Measurements from ENCODE around the gene LRMDA.

Gene LRMDA

GRCh38 chr10:75962395-75963061 is 531.1 kb downstream of the LRMDA start:
- no peak overlapping the region for H3K27ac Mint-ChIP-seq
- H3K4me1 Mint-ChIP-seq, result no peaks in the 10 kb centered on the region
- H3K36me3 Mint-ChIP-seq, result no peaks in the 10 kb centered on the region
- no peaks in the 10 kb centered on the region for H3K27me3 Mint-ChIP-seq
- H3K9me3 Mint-ChIP-seq, result no peaks in the 10 kb centered on the region
- DNase-seq, result no peak
- CTCF ChIA-PET, result no interaction called here
- no peak overlapping the region for H3K4me3 Mint-ChIP-seq

GRCh38 chr10:75967491-75967890 is 536.1 kb downstream of the LRMDA start:
- H3K9me3 Mint-ChIP-seq, result no peaks in the 10 kb centered on the region
- no peaks in the 10 kb centered on the region for H3K4me1 Mint-ChIP-seq
- H3K4me3 Mint-ChIP-seq, result no peak overlapping the region
- H3K36me3 Mint-ChIP-seq, result no peaks in the 10 kb centered on the region
- CTCF ChIA-PET, result no interaction called here
- H3K27me3 Mint-ChIP-seq, result no peaks in the 10 kb centered on the region
- DNase-seq, result no peak
- H3K27ac Mint-ChIP-seq, result no peak overlapping the region

- no peaks in the 10 kb centered on the region for H3K9me3 Mint-ChIP-seq
- H3K4me3 Mint-ChIP-seq, result no peak overlapping the region
- CTCF ChIA-PET, result no interaction called here
- no peaks in the 10 kb centered on the region for H3K36me3 Mint-ChIP-seq
- no peaks in the 10 kb centered on the region for H3K27me3 Mint-ChIP-seq
- DNase-seq, result no peak
- no peak overlapping the region for H3K27ac Mint-ChIP-seq
- no peaks in the 10 kb centered on the region for H3K4me1 Mint-ChIP-seq
These were observed 537.6 kb downstream of the LRMDA start for GRCh38 chr10:75969031-75969430.

- H3K4me1 Mint-ChIP-seq, result no peaks in the 10 kb centered on the region
- CTCF ChIA-PET, result no interaction called here
These were observed 540.2 kb downstream of the LRMDA start for GRCh38 chr10:75971402-75972211.

GRCh38 chr10:75972491-75973276 is 541.3 kb downstream of the LRMDA start:
- DNase-seq, result no peak
- H3K4me1 Mint-ChIP-seq, result no peaks in the 10 kb centered on the region
- peaks cover under 1% of the 10 kb centered on the region for H3K9me3 Mint-ChIP-seq
- CTCF ChIA-PET, result no interaction called here
- no peaks in the 10 kb centered on the region for H3K36me3 Mint-ChIP-seq
- no peak overlapping the region for H3K27ac Mint-ChIP-seq
- no peaks in the 10 kb centered on the region for H3K27me3 Mint-ChIP-seq
- H3K4me3 Mint-ChIP-seq, result no peak overlapping the region

More at GRCh38 chr10:75971402-75972211, 540.2 kb downstream of the LRMDA start:
- H3K36me3 Mint-ChIP-seq, result no peaks in the 10 kb centered on the region
- no peaks in the 10 kb centered on the region for H3K9me3 Mint-ChIP-seq
- no peaks in the 10 kb centered on the region for H3K27me3 Mint-ChIP-seq
- DNase-seq, result no peak
- no peak overlapping the region for H3K27ac Mint-ChIP-seq
- no peak overlapping the region for H3K4me3 Mint-ChIP-seq

GRCh38 chr10:75974080-75974479 is 542.7 kb downstream of the LRMDA start:
- Mint-ChIP-seq H3K4me3 (no peak overlapping the region), H3K36me3 (no peaks in the 10 kb centered on the region), H3K27me3 (no peaks in the 10 kb centered on the region), H3K4me1 (no peaks in the 10 kb centered on the region), H3K9me3 (peaks cover 2% of the 10 kb centered on the region), H3K27ac (no peak overlapping the region)
- CTCF ChIA-PET, result no interaction called here
- DNase-seq, result no peak

DNA sequence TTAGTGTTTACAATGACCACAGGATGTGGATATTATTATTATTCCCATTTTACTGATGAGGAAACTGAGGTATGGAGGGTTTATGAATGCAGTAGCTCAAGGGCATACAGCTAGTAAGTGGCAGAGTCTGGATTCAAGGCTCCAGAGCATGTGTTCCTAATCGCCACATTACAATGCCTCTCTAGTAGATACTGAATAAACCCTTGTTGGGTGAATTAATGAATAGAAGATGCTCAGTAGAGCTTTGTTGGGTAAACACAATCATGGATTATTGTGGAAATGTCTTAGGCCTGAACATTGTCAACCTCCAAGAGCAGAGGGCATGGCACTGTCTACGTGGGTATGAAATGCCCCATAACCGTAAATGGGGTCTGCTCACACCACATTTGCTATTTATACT is 545.3 kb downstream of the LRMDA start:
- CTCF ChIA-PET, result no interaction called here
- Mint-ChIP-seq H3K36me3 (no peaks in the 10 kb centered on the region), H3K9me3 (peaks cover 2% of the 10 kb centered on the region), H3K27me3 (no peaks in the 10 kb centered on the region), H3K4me1 (no peaks in the 10 kb centered on the region), H3K4me3 (no peak overlapping the region), H3K27ac (no peak overlapping the region)
- DNase-seq, result no peak

DNA sequence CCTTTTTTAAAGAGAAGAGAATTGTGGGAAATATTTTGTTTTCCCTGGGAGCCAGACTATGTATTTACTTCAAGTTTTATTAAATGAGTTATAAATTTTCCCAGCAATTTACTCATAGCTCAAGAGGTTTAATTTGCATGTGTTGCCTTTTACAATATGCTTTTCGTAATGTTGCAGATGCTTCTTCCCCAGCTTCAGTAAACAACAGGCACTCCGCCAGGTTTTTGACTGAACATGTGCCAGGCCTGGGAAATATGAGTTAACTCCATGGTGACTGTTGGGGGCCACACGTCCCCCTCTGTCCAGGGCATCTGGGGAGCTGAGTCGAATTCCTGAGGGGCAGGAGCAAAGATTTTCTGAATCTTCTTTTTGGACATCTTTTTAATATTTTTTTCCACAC is 545.7 kb downstream of the LRMDA start:
- Mint-ChIP-seq H3K4me1 (no peaks in the 10 kb centered on the region), H3K27ac (no peak overlapping the region), H3K27me3 (no peaks in the 10 kb centered on the region), H3K4me3 (no peak overlapping the region), H3K9me3 (peaks cover 2% of the 10 kb centered on the region), H3K36me3 (no peaks in the 10 kb centered on the region)
- no peak for DNase-seq
- CTCF ChIA-PET, result no interaction called here

DNA sequence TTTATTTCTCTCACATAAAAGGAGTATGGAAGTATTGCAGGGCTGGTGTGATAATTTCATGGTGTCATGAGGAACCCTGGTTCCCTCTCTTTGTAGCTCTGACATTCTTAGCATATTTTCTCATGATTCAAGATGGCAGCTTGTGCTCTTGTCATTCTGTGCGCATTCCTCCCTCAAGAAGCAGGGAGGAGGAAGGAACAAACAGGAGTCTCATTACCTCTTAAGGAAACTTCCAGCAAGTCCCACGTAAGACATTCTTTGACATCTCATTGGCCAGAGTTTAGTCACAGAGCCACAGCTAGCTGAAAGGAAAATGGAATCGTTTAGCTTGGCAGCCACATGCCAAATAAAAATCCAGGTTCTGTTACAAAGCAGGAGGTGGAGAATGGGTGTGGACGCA is 546.8 kb downstream of the LRMDA start:
- Mint-ChIP-seq H3K36me3 (no peaks in the 10 kb centered on the region), H3K4me1 (no peaks in the 10 kb centered on the region), H3K9me3 (peaks cover 2% of the 10 kb centered on the region), H3K27ac (no peak overlapping the region), H3K27me3 (no peaks in the 10 kb centered on the region), H3K4me3 (no peak overlapping the region)
- CTCF ChIA-PET, result no interaction called here
- no peak for DNase-seq

- Mint-ChIP-seq H3K27me3 (no peaks in the 10 kb centered on the region), H3K4me3 (no peak overlapping the region), H3K36me3 (no peaks in the 10 kb centered on the region), H3K27ac (no peak overlapping the region), H3K9me3 (peaks cover 2% of the 10 kb centered on the region), H3K4me1 (no peaks in the 10 kb centered on the region)
- CTCF ChIA-PET, result no interaction called here
- DNase-seq, result no peak
These were observed 549.1 kb downstream of the LRMDA start for GRCh38 chr10:75980419-75981002.

GRCh38 chr10:75982611-75983369 is 551.4 kb downstream of the LRMDA start:
- Mint-ChIP-seq H3K4me1 (no peaks in the 10 kb centered on the region), H3K36me3 (no peaks in the 10 kb centered on the region), H3K9me3 (peaks cover under 1% of the 10 kb centered on the region), H3K27ac (no peak overlapping the region), H3K4me3 (no peak overlapping the region), H3K27me3 (no peaks in the 10 kb centered on the region)
- no peak for DNase-seq
- CTCF ChIA-PET, result interaction anchor here (0.7 kb wide), 1 partner anchor 13 kb away, joined by 3 read pairs; no protein-coding TSS in a partner anchor

DNA sequence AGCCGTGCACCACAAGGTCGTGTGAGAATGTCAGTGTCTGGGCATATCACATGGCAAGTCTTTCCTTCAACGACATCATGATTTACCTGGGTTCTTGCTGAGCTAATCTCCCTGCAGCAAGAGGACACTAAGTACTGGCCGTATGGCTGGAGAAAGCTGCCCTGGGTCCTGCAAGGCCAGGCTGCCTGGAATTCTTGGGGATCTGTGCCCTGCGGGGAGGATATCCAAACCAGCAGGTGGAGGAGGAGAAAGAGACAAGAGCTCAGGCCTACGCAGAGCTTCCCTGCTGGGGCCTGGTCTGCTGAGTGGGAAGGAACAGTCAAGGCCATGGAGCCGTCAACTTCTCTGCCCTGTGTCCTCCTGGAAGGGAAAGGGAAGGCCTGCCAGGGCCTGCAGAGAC is 552.6 kb downstream of the LRMDA start:
- no peak for DNase-seq
- H3K9me3 Mint-ChIP-seq, result no peaks in the 10 kb centered on the region
- CTCF ChIA-PET, result no interaction called here
- H3K4me1 Mint-ChIP-seq, result no peaks in the 10 kb centered on the region
- no peaks in the 10 kb centered on the region for H3K27me3 Mint-ChIP-seq
- H3K27ac Mint-ChIP-seq, result no peak overlapping the region
- H3K4me3 Mint-ChIP-seq, result no peak overlapping the region
- no peaks in the 10 kb centered on the region for H3K36me3 Mint-ChIP-seq

- no peak overlapping the region for H3K4me3 Mint-ChIP-seq
- no peak overlapping the region for H3K27ac Mint-ChIP-seq
- no peaks in the 10 kb centered on the region for H3K9me3 Mint-ChIP-seq
- no peaks in the 10 kb centered on the region for H3K36me3 Mint-ChIP-seq
- CTCF ChIA-PET, result no interaction called here
- DNase-seq, result no peak
- H3K4me1 Mint-ChIP-seq, result no peaks in the 10 kb centered on the region
- no peaks in the 10 kb centered on the region for H3K27me3 Mint-ChIP-seq
These were observed 556.2 kb downstream of the LRMDA start for GRCh38 chr10:75987616-75988015.
